ENCODE measurements around the gene ZBTB8B.

Gene ZBTB8B

DNA sequence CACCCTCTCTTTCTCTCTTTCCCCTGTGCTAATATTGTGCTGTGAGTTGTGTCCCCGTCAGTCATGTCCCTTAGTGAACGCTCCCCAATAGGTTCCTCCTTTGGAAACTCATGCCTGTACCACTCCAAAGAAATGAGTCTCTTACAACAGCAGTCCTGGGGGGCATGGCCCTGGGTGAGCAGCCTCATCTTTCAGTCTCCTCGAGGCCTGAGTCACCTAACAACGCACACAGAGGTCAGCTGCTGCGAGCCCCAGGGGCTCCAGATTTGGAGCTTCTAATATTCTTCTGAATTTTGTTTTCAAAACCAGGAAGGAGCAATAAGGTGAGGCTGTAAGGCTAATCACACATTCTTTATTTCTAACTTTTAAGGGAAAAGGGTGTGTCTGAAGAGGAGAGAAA lies 43.9 kb downstream of the ZBTB8B start:
- DNase-seq (ENCODE audit: low spot score): no peak

DNA sequence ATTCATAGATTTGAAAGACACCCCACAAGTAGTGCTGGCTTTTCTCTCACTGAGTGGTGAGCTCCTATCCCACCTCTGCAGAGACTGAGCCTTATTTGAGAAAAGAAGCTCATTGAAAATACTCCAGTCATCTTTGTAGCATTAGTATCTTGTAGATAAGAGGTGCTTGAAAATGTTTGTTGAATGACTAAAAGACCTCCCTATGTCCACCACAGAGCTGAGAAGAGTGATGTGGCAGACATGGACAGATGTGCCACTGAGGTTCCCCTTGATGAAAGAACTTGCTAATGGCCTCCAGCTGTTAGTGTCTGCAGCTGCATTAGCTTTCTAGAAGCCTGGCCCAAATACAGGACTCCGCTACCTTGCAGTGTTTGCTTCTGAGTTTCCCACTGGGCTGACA lies 45.1 kb downstream of the ZBTB8B start:
- no peak for DNase-seq (ENCODE audit: low spot score)

Measured in NAMALWA (cell line).